Measurements from ENCODE around the gene BLVRB.

- TF ChIP-seq EZH2phosphoT487 (IDR thresholded peaks at IDR 0.05; ENCODE audit: insufficient read depth, low read depth) (no peak), EZH2 (IDR thresholded peaks at IDR 0.05; ENCODE audit: insufficient read depth, poor library complexity, severe bottlenecking) (no peak)
Measured at GRCh38 chr19:40416918-40417642, 48.5 kb downstream of the BLVRB start.

Data from GM23248 (cell line).